GM19455 (cell line): ENCODE measurements around the gene FRMD6.
"Not testable (repeated sequence)": the region's sequence is repeated elsewhere in the genome, so short reads cannot be mapped to it uniquely, and the experiment has no call there.

Source experiments
- ATAC-seq: cut with Tn5 transposase; IDR thresholded peaks from one replicate; pipeline ENCODE4 v1.9.1; 2021; ENCODE audit not compliant: unreplicated experiment

Gene FRMD6

GRCh38 chr14:51717766-51718165, 66.1 kb downstream of the FRMD6 start:
- no peak for ATAC-seq

- no peak for ATAC-seq
Observed at GRCh38 chr14:51719955-51720354, 68.2 kb downstream of the FRMD6 start.

GRCh38 chr14:51723990-51724389, 72.3 kb downstream of the FRMD6 start:
- no peak for ATAC-seq

GRCh38 chr14:51724650-51725049, 72.9 kb downstream of the FRMD6 start:
- no peak for ATAC-seq

GRCh38 chr14:51725061-51725460, 73.4 kb downstream of the FRMD6 start:
- no peak for ATAC-seq

GRCh38 chr14:51726166-51726899, 74.6 kb downstream of the FRMD6 start:
- no peak for ATAC-seq

GRCh38 chr14:51727526-51727925, 75.8 kb downstream of the FRMD6 start:
- no peak for ATAC-seq

GRCh38 chr14:51730098-51730497, 78.4 kb downstream of the FRMD6 start:
- ATAC-seq: no peak

- ATAC-seq: no peak
Observed at GRCh38 chr14:51730684-51731083, 79.0 kb downstream of the FRMD6 start.

GRCh38 chr14:51732494-51733112, 80.9 kb downstream of the FRMD6 start:
- ATAC-seq: no peak

- ATAC-seq: no peak
Observed at GRCh38 chr14:51733147-51733546, 81.4 kb downstream of the FRMD6 start.

- no peak for ATAC-seq
Observed at GRCh38 chr14:51735851-51736250, 84.1 kb downstream of the FRMD6 start.

GRCh38 chr14:51738754-51739153, 87.0 kb downstream of the FRMD6 start:
- peak; percentile 93 for ATAC-seq

- ATAC-seq: no peak
Observed at GRCh38 chr14:51743588-51744000, 91.9 kb downstream of the FRMD6 start.

GRCh38 chr14:51744372-51745130, 92.8 kb downstream of the FRMD6 start:
- no peak for ATAC-seq

GRCh38 chr14:51746823-51747222, 95.1 kb downstream of the FRMD6 start:
- ATAC-seq: not testable (repeated sequence)

GRCh38 chr14:51750542-51750941, 98.8 kb downstream of the FRMD6 start:
- ATAC-seq: no peak

- not testable (repeated sequence) for ATAC-seq
Observed at GRCh38 chr14:51751611-51752345, 100.1 kb downstream of the FRMD6 start.

GRCh38 chr14:51757756-51758155, 106.0 kb downstream of the FRMD6 start:
- not testable (repeated sequence) for ATAC-seq

GRCh38 chr14:51759950-51760349, 108.2 kb downstream of the FRMD6 start:
- no peak for ATAC-seq

GRCh38 chr14:51765726-51766125, 114.0 kb downstream of the FRMD6 start:
- not testable (repeated sequence) for ATAC-seq
